ENCODE results near the gene SCFD2. TPM values are rescaled to one million over a fixed set of nuclear protein-coding genes. Genes with fewer than 3 reads are reported as not detected.
A peak's percentile ranks its signal among the peaks of the same experiment; 100 is the strongest.

Gene SCFD2
- total and polyA plus RNA-seq, 12 donors, result 2.9 to 15.0 (median 9.7) TPM

DNA sequence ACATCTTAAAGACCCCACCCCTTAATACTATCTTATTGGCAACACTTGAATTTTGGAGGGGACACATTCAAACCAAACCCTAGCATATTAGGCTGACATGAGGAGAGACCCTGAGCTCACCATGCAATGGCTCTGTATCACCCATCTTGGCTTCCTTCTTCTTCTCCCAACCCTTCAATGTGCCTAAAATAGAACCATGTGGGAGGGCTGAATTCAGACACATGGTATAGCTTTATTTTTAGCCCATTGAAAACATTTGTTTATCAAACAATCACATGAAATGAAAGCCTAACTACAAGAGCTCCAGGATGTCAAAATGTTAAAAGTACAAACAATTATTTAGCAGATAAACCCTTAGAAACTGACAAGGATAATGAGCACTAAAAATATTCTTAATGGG, 422.2 kb downstream of the SCFD2 start:
- peaks cover 0 to 53% (median 9%) of the 10 kb centered on the region in 9 donors for H3K4me1 ChIP-seq
- H3K27ac ChIP-seq, result peak overlapping the region in 6 of 10 donors; percentile 7 to 83 (median 45)
- intact Hi-C loops (cut with DNase I), result loop anchor here in 1 of 10 donors (5.0 kb wide), 1 partner anchor 71 kb away; no protein-coding TSS in a partner anchor
- H3K27me3 ChIP-seq, result no peaks in the 10 kb centered on the region
- H3K9me3 ChIP-seq, result no peaks in the 10 kb centered on the region
- no peaks in the 10 kb centered on the region for H3K36me3 ChIP-seq
- H3K4me3 ChIP-seq, result no peak overlapping the region
- no peak for DNase-seq
- peak in 3 of 8 donors; percentile 37 to 53 (median 48) for ATAC-seq
- TF ChIP-seq, protein P1, sequence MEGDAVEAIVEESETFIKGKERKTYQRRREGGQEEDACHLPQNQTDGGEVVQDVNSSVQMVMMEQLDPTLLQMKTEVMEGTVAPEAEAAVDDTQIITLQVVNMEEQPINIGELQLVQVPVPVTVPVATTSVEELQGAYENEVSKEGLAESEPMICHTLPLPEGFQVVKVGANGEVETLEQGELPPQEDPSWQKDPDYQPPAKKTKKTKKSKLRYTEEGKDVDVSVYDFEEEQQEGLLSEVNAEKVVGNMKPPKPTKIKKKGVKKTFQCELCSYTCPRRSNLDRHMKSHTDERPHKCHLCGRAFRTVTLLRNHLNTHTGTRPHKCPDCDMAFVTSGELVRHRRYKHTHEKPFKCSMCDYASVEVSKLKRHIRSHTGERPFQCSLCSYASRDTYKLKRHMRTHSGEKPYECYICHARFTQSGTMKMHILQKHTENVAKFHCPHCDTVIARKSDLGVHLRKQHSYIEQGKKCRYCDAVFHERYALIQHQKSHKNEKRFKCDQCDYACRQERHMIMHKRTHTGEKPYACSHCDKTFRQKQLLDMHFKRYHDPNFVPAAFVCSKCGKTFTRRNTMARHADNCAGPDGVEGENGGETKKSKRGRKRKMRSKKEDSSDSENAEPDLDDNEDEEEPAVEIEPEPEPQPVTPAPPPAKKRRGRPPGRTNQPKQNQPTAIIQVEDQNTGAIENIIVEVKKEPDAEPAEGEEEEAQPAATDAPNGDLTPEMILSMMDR (IDR thresholded peaks at IDR 0.05), result no peak

GRCh38 chr4:52942936-52943335, 422.9 kb downstream of the SCFD2 start:
- DNase-seq, result no peak
- intact Hi-C loops (cut with DNase I), result loop anchor here in 1 of 10 donors (5.0 kb wide), 1 partner anchor 71 kb away; no protein-coding TSS in a partner anchor
- H3K36me3 ChIP-seq, result no peaks in the 10 kb centered on the region
- H3K9me3 ChIP-seq, result no peaks in the 10 kb centered on the region
- H3K27me3 ChIP-seq, result no peaks in the 10 kb centered on the region
- no peak overlapping the region for H3K4me3 ChIP-seq
- peak overlapping the region in 2 of 10 donors; percentile 72 to 83 for H3K27ac ChIP-seq
- 90 to 98% methylated on average over 1 of the region's 1 CpG for WGBS, 2 donors
- peaks cover 0 to 53% (median 9%) of the 10 kb centered on the region in 9 donors for H3K4me1 ChIP-seq
- TF ChIP-seq, protein P1 (IDR thresholded peaks at IDR 0.05), result no peak
- no peak for ATAC-seq

GRCh38 chr4:52941450-52941849, 424.4 kb downstream of the SCFD2 start:
- no peaks in the 10 kb centered on the region for H3K27me3 ChIP-seq
- no peaks in the 10 kb centered on the region for H3K9me3 ChIP-seq
- no peak overlapping the region for H3K4me3 ChIP-seq
- H3K36me3 ChIP-seq, result no peaks in the 10 kb centered on the region
- DNase-seq, result no peak
- WGBS, 2 donors, result 72 to 78% methylated on average over 3 of the region's 3 CpGs
- intact Hi-C loops (cut with DNase I), result loop anchor here in 1 of 10 donors (5.0 kb wide), 1 partner anchor 69 kb away; no protein-coding TSS in a partner anchor
- peaks cover 0 to 51% (median 7%) of the 10 kb centered on the region in 9 donors for H3K4me1 ChIP-seq
- H3K27ac ChIP-seq, result no peak overlapping the region
- TF ChIP-seq, protein P1 (IDR thresholded peaks at IDR 0.05), result no peak
- ATAC-seq, result peak in 5 of 8 donors; percentile 40 to 58 (median 51)

- peaks cover 0 to 38% (median 7%) of the 10 kb centered on the region in 9 donors for H3K4me1 ChIP-seq
- no peaks in the 10 kb centered on the region for H3K27me3 ChIP-seq
- intact Hi-C loops (cut with DNase I), result loop anchor here in 1 of 10 donors (5.0 kb wide), 1 partner anchor 67 kb away; no protein-coding TSS in a partner anchor
- TF ChIP-seq, protein P1 (IDR thresholded peaks at IDR 0.05), result no peak
- WGBS, 2 donors, result 67 to 75% methylated on average over 2 of the region's 2 CpGs
- ATAC-seq (no peak), DNase-seq (no peak)
- H3K4me3 ChIP-seq, result no peak overlapping the region
- H3K36me3 ChIP-seq, result no peaks in the 10 kb centered on the region
- H3K9me3 ChIP-seq, result no peaks in the 10 kb centered on the region
- peak overlapping the region in 1 of 10 donors; percentile 14 for H3K27ac ChIP-seq
Measured at GRCh38 chr4:52939739-52940138, 426.1 kb downstream of the SCFD2 start.

Data from heart right ventricle (tissue), 16 donors.